HG02588 (cell line): ENCODE data around the gene RAMAC.
"Not testable (repeated sequence)": the region's sequence is repeated elsewhere in the genome, so short reads cannot be mapped to it uniquely, and the experiment has no call there.

ENCODE experiments used
- ATAC-seq: cut with Tn5 transposase; IDR thresholded peaks from one replicate; pipeline ENCODE4 v1.9.1; 2021; ENCODE audit warnings: mild to moderate bottlenecking, moderate library complexity; ENCODE audit not compliant: unreplicated experiment

Gene RAMAC

GRCh38 chr15:82966671-82967071, 19.3 kb upstream of the RAMAC start:
- ATAC-seq = peak; percentile 75

- ATAC-seq = no peak
These were observed 17.9 kb upstream of the RAMAC start for GRCh38 chr15:82968066-82968465.

GRCh38 chr15:82969353-82969752, 16.7 kb upstream of the RAMAC start:
- no peak for ATAC-seq

DNA sequence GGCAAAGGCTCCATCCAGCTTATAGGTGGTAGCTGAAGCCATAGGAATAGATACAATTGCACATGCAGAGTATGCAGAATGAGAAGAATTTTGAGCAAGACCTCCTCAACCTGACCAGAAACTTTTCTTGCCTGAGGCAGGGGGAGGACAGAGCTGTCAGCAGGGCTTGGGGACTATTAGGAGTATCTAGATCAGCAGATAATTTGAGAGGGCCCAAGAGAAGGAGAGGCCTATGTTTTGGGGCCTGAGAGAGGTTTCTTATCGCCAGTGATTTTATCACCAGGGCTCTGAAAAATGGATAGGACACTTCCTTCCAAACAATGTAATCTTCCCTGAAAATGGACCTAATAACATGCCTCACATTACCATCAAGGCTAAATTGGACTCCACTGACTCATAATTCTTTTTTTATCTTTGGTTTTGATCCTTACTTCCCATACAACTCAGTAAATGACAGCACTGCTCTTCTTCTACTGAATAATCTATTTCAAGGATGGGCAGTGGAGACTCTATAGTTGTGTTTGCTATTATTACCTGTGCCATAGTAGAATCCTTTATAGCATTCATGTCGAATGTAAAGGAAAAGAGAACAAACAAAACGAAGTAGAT, 15.8 kb upstream of the RAMAC start:
- no peak for ATAC-seq

GRCh38 chr15:82970696-82971095, 15.3 kb upstream of the RAMAC start:
- no peak for ATAC-seq

GRCh38 chr15:82971218-82971984, 14.6 kb upstream of the RAMAC start:
- ATAC-seq = no peak

DNA sequence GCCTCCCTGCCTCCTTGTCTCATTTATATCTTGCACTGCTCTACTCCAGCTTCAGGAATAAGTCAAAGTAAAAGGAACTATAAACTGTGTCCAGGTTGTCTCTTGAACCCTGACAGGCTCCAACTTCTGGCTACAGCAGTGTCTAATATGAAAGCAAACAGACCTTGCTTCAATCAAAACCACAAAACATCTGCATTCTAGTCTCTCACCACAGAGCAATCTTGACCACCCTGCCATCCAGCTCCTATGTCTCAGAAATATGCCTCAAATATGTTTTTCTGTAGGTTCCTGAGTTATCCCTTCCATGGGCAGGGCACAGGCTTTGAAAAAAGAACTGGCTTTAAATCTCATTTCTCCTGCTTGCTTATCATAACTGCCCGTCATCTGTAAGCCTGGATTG, 13.0 kb upstream of the RAMAC start:
- ATAC-seq = no peak

DNA sequence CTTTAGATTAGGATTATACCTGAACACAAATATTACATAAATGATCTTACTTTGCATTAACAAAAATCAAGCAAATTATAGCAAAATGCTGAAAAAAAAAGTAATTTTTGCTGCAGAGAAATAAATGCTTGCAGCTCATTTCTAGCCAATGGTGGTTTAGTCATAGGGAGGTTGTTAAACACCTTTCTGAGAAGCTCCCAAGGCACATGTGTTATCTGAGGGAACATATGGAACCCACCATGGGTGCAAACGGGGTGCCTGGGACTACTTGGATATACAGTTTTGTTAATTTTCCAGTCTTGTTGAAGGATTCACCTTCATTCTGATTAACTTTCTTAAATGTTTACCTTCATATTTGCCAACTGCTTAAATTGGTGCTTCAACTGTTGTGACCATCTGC, 8.9 kb upstream of the RAMAC start:
- ATAC-seq = no peak

DNA sequence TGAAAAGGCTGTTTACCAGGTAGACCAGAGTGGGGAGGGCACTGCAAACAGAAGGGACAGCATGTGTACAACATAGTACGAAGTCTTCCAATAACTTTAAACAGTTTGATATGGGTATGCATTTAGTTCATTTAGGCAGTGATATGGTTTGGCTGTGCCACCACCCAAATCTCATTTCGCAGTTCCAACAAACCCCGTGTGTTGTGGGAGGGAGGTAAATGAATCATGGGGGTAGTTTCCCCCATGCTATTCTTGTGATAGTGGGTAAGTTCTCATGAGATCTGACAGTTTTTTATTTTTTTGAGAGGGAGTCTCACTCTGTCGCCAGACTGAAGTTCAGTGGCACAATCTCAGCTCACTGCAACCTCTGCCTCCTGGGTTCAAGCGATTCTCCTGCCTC, 7.6 kb upstream of the RAMAC start:
- no peak for ATAC-seq

DNA sequence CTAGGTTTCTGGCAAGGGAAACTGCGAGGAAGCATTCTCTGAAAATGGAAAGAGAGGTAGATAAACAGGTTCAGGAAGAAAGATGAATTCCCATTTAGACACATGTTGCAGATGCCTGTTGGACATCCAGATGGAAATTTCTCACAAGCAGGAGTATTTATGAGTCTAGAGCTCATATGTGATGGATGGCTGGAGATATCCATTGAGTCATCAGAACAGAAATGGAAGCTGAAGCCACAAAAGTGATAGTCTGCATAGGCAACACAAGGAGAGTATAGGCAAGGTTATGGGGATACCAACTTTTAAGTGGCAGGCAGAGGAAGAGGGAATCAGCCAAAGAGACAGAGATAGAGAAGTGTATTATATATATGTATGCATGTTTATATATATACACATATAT, 6.3 kb upstream of the RAMAC start:
- ATAC-seq = no peak

DNA sequence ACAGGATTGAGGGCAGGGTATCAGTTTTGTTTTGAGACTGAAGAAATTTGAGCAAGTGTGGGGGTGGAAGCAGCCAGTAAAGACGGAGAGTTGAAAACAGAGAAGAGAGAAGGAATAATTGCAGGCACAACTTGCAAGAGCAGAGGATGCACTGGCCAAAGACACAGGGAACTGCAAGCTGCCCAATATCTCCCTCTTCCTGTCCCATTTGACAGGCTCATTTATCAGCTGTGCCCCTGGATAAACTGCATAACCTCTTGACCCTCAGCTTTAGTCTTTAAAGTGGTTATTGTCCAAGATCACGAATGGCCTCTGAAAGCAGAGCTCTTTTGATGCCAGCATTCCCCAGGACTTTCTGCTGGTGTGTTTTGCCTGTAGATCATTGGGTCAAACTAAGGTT, 5.0 kb upstream of the RAMAC start:
- ATAC-seq = no peak

DNA sequence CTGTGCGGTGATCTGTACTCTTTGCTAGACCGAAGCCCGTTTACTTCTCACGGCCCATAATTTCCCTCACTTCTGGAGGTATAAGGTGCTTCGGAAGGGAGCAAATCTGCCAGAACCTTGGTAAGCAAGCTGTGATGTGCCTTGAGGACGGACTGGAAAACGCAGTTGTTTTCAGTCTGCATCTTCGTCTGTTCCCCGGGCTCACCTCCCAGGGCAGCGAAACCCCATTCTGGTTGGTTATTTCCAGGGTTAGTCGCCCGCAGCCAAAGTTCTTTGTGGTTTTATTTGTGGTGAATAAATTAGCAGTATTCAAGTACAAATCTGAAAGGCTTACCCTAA, 401 bp downstream of the RAMAC start:
- ATAC-seq = peak; percentile 24

DNA sequence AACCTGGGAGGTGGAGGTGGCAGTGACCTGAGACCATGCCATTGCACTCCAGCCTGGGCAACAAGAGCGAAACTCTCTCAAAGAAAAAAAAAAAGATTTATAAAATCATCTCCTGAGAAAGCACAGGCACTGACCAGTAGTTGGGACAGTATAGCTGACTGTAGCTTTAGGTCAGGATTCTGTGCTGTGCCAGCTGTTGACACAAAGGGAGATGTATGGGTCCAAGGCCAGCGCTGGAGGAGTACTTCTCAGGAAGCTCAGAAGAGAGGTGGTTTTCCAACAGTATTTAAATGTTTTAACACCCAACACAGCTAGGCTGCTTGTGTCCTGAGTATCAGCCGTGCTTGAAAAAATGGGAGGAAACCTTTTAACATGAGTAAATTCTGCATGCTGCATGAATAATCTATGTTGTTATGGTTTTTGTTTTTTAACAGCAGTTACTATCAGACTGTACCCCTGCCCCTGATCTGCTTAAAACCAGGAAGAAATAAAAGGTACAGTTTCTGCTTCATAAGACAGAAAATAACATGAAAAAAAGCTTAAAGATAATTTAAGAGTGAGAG, 6.5 kb downstream of the RAMAC start:
- ATAC-seq = no peak

- no peak for ATAC-seq
These were observed 7.1 kb downstream of the RAMAC start for GRCh38 chr15:82993144-82993543.

- ATAC-seq = no peak
These were observed 9.1 kb downstream of the RAMAC start for GRCh38 chr15:82995076-82995475.

GRCh38 chr15:82995938-82996337, 9.9 kb downstream of the RAMAC start:
- no peak for ATAC-seq

GRCh38 chr15:82999426-82999825, 13.4 kb downstream of the RAMAC start:
- no peak for ATAC-seq

- ATAC-seq = peak; percentile 51
These were observed 14.1 kb downstream of the RAMAC start for GRCh38 chr15:82999905-83000671.

GRCh38 chr15:83000672-83001031, 14.6 kb downstream of the RAMAC start:
- ATAC-seq = not testable (repeated sequence)

DNA sequence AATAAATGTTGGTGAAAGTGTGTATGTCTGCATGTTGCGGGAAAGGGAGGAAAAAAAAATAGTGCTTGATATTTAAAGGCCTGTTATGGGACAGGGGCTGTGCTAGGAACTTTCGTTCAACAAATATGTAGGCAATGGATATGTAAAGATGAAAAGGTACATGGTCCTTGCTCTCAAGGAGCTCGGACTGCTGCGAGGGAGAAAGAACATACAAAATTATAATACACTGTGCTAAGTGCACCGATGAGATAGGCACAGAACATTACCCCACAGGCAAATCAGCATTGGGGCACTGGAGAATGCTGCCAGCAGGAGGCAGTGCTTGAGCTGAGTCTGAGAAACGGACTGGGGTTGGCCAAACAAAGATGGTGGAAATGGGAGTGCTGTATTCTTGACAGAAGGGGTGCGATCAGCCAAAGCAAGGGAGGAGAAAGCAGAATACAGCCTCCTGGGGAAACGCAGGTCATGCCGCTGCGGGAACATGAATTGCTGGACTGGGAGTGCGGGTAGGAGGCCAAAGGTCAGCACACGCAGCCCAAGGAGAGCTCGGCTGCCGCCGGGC, 24.8 kb downstream of the RAMAC start:
- peak; percentile 63 for ATAC-seq

DNA sequence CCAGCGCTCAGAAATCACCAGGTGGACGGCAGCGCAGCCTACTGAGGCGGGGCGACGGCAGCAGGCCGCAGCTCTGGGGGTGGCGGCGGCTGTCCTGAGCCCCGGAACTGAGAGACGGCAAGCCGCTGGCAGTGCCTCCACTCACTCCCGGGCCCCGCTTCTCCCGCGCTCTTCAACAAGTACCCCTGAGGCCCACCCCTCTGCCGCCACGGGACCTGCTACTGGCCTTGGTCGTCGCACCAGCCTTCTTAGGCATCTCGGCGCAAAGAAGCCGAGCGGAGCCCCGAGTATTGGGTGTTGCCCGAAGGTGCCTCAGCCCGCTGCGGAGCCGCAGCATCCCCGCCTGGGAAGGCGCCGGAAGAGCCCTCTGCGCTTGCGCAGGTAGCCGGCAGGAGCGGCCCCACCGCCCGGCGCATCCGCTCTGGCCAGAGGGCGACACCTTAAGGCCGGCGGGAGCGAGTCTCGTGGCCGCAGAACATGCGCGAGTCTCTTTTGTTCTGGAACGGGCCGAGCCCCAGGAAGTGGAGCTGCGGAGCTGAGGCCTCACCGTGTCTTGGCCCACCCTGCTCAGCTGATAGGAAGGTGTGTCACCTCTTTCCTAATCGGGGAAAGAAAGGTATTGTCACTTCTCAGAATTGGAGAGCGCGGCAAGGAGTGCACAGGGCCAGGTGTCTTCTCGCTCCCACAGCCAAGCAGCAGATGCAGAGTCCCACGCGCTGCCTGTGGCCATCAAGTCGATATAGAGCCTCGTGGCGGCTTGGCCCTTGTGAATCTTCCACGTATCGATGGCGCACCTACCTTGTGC, 25.5 kb downstream of the RAMAC start, which contains the start of gene C15orf40:
C15orf40 (minus strand) TSS at position 369 of the 805 bp plus-strand sequence; CDS start at position 337, 32 bp downstream.
- peak; percentile 83 for ATAC-seq
